Panc1 (cell line): ENCODE measurements around the gene SYCP1. TPM values are rescaled to one million over a fixed set of nuclear protein-coding genes. Genes with fewer than 3 reads are reported as not detected.
A peak's percentile ranks its signal among the peaks of the same experiment; 100 is the strongest.

ENCODE experiments used
- ATAC-seq: fragments of 200-7000 bp; cut with Tn5 transposase; 2 replicates; pipeline ENCODE4 v1.9.1; 2020; ENCODE audit warnings: mild to moderate bottlenecking, moderate library complexity
- BruUV-seq: library from RNA; stranded (reverse); fragments of 400-500 nt; replicated peaks from 2 replicates; lab custom pipeline; 2021; lab: Mats Ljungman, UMichigan
- CTCF ChIA-PET: fragments of 300-600 bp; sonication (Branson Sonifier 250); formaldehyde crosslinking; loops from one replicate; lab custom pipeline; 2022; ENCODE audit warnings: antibody characterized with exemption; lab: Charles Lee
- POLR2A ChIA-PET: fragments of 300-600 bp; sonication (Branson Sonifier 250); formaldehyde crosslinking; loops from one replicate; lab custom pipeline; 2022; ENCODE audit warnings: antibody characterized with exemption; lab: Charles Lee
- DNase-seq: peaks from one replicate; pipeline ENCODE4 v3.0.0-alpha.2; 2010; ENCODE audit warnings: low read depth, low spot score
- H3K27ac ChIP-seq: 2 replicates; pipeline ENCODE4 v1.5.1; 2011; ENCODE audit warnings: mild to moderate bottlenecking, low read length, inconsistent platforms
- H3K27me3 ChIP-seq: fragments of 200-500 bp; sonication (Bioruptor generic); 2 replicates; pipeline ENCODE4 v1.6.0; 2014; ENCODE audit warnings: low read length, inconsistent platforms; ENCODE audit not compliant: control insufficient read depth, insufficient read depth
- H3K36me3 ChIP-seq: fragments of 200-500 bp; sonication (Bioruptor generic); 2 replicates; pipeline ENCODE4 v1.5.1; 2014; ENCODE audit warnings: inconsistent platforms, mild to moderate bottlenecking, low read length, moderate library complexity; ENCODE audit not compliant: control insufficient read depth, insufficient read depth
- H3K4me1 ChIP-seq: 2 replicates; pipeline ENCODE4 v1.5.1; 2011; ENCODE audit warnings: inconsistent platforms, mild to moderate bottlenecking, low read length, moderate library complexity; ENCODE audit not compliant: control insufficient read depth, insufficient read depth
- H3K4me3 ChIP-seq, 2 experiments: 2 replicates each; pipeline ENCODE4 v1.5.1; 2011 to 2012; ENCODE audit warnings: low read depth in 2 of 2, low read length in 2 of 2, mild to moderate bottlenecking in 2 of 2, inconsistent platforms in 1 of 2, moderate library complexity in 1 of 2
- H3K9me3 ChIP-seq: fragments of 200-500 bp; sonication (Bioruptor generic); 2 replicates; pipeline ENCODE4 v1.5.1; 2014; ENCODE audit warnings: low read depth, mild to moderate bottlenecking, inconsistent platforms, low read length, moderate library complexity; ENCODE audit not compliant: control insufficient read depth, insufficient read depth
- CTCF ChIP-seq: fragments of 450-650 bp; IDR thresholded peaks from 2 replicates; pipeline ENCODE4 v1.5.1; 2017; ENCODE audit warnings: mild to moderate bottlenecking
- POLR2AphosphoS5 ChIP-seq: IDR thresholded peaks from 2 replicates; pipeline ENCODE4 v1.6.1; 2012; ENCODE audit warnings: mild to moderate bottlenecking, low read depth, low read length, moderate library complexity
- REST ChIP-seq, 2 experiments: IDR thresholded peaks; 2 replicates each; pipeline ENCODE4 v1.6.1; 2011 to 2012; ENCODE audit warnings: low read depth in 2 of 2, control low read depth in 1 of 2, low read length in 1 of 2, mild to moderate bottlenecking in 1 of 2, moderate library complexity in 1 of 2; ENCODE audit not compliant: insufficient read depth in 1 of 2
- SIN3A ChIP-seq: IDR thresholded peaks from 2 replicates; pipeline ENCODE4 v1.6.1; 2012; ENCODE audit warnings: low read depth, mild to moderate bottlenecking, low read length, moderate library complexity, borderline replicate concordance; ENCODE audit not compliant: insufficient read depth
- TCF7L2 ChIP-seq: IDR thresholded peaks from 2 replicates; pipeline ENCODE4 v1.6.1; 2011; ENCODE audit warnings: mild to moderate bottlenecking, low read depth, low read length, inconsistent platforms
- in situ Hi-C: cut with HindIII; loops from 2 replicates; pipeline ENCODE4 v1.10.0; 2016; ENCODE audit warnings: low sequenced_read_pairs, low pct_unique_long_range_greater_than_20kb
- intact Hi-C: fragments of 100-400 bp; cut with micrococcal nuclease; formaldehyde crosslinking; loops from one replicate; pipeline ENCODE4 v1.10.0; 2022; ENCODE audit not compliant: unreplicated experiment
- total RNA-seq: library from RNA; stranded (reverse); gene quantifications from one replicate; pipeline ENCODE4 v1.2.1, GENCODE V29; 2021; ENCODE audit not compliant: unreplicated experiment

The SYCP1 gene
- total RNA-seq, 1 experiment from 2014 or later = not detected

GRCh38 chr1:114976891-114977290, 122.2 kb downstream of the SYCP1 start:
- ChIA-PET POLR2A (no interaction called here), CTCF (interaction anchor here (1.0 kb wide), 1 partner anchor 69 kb away, joined by 3 read pairs; no protein-coding TSS in a partner anchor)
- intact Hi-C loops = loop anchor here (5.0 kb wide), 1 partner anchor 75 kb away; no protein-coding TSS in a partner anchor

GRCh38 chr1:114979278-114979891, 124.7 kb downstream of the SYCP1 start:
- intact Hi-C loops = loop anchor here (1.0 to 5.0 kb wide), 2 partner anchors 73 to 134 kb away; no protein-coding TSS in a partner anchor
- no TSS peak for BruUV-seq

More at GRCh38 chr1:114976891-114977290, 122.2 kb downstream of the SYCP1 start:
- BruUV-seq = no TSS peak
- no peak for ATAC-seq
- no peak for DNase-seq
- no peak for TF ChIP-seq TCF7L2
- no peak for TF ChIP-seq POLR2AphosphoS5
- no peak for TF ChIP-seq REST (IDR thresholded peaks at IDR 0.05; ENCODE audit: insufficient read depth in 1 of 2, low read depth in 2 of 2, low read length in 1 of 2)
- no peak for TF ChIP-seq SIN3A
- TF ChIP-seq CTCF = no peak
- no peaks in the 10 kb centered on the region for H3K4me1 ChIP-seq
- no peak overlapping the region for H3K4me3 ChIP-seq
- H3K9me3 ChIP-seq = no peaks in the 10 kb centered on the region; the same call in 1 of the 2 replicates
- no peaks in the 10 kb centered on the region for H3K27me3 ChIP-seq
- H3K27ac ChIP-seq = no peak overlapping the region
- in situ Hi-C loops = no loop called here
- no peaks in the 10 kb centered on the region for H3K36me3 ChIP-seq

More at GRCh38 chr1:114979278-114979891, 124.7 kb downstream of the SYCP1 start:
- ChIA-PET POLR2A (no interaction called here), CTCF (no interaction called here)
- Histone ChIP-seq H3K4me1 (no peaks in the 10 kb centered on the region), H3K9me3 (no peaks in the 10 kb centered on the region; the same call in 1 of the 2 replicates), H3K36me3 (no peaks in the 10 kb centered on the region), H3K27ac (no peak overlapping the region), H3K4me3 (no peak overlapping the region), H3K27me3 (no peaks in the 10 kb centered on the region)
- in situ Hi-C loops = no loop called here
- no peak for DNase-seq
- TF ChIP-seq POLR2AphosphoS5 (no peak), SIN3A (no peak), CTCF (peak; percentile 60; the same call in 1 of the 2 replicates), REST (IDR thresholded peaks at IDR 0.05; ENCODE audit: insufficient read depth in 1 of 2, low read depth in 2 of 2, low read length in 1 of 2) (no peak), TCF7L2 (no peak)
- peak; percentile 56; the same call in 1 of the 2 replicates for ATAC-seq
